Mucosa of descending colon (tissue), 3 donors: ENCODE measurements around the gene TK1. TPM values are rescaled to one million over a fixed set of nuclear protein-coding genes. Genes with fewer than 3 reads are reported as not detected.

ENCODE experiments used
- ATAC-seq: fragments of 200-7000 bp; cut with Tn5 transposase; one replicate; pipeline ENCODE4 v1.9.1; 2020; ENCODE audit warnings: mild to moderate bottlenecking, moderate library complexity
- DNase-seq, 3 donors: peaks; one replicate each; pipeline ENCODE4 v3.0.0-alpha.2; 2020
- H3K36me3 ChIP-seq: fragments of 200-600 bp; one replicate; pipeline ENCODE4 v1.8.0; 2021; ENCODE audit warnings: low read depth, mild to moderate bottlenecking
- H3K4me1 ChIP-seq: fragments of 200-600 bp; one replicate; pipeline ENCODE4 v1.8.0; 2021; ENCODE audit warnings: low read depth, mild to moderate bottlenecking
- H3K4me3 ChIP-seq: fragments of 200-600 bp; one replicate; pipeline ENCODE4 v1.8.0; 2021; ENCODE audit warnings: mild to moderate bottlenecking
- H3K9me3 ChIP-seq: fragments of 200-600 bp; one replicate; pipeline ENCODE4 v1.8.0; 2021; ENCODE audit warnings: mild to moderate bottlenecking
- CTCF ChIP-seq: fragments of 200-600 bp; IDR thresholded peaks from one replicate; pipeline ENCODE4 v1.8.0; 2022; ENCODE audit warnings: antibody characterized with exemption, mild to moderate bottlenecking
- intact Hi-C, 2 donors: fragments of 100-400 bp; cut with DNase I in 1 of 2; cut with micrococcal nuclease in 1 of 2; formaldehyde crosslinking; loops; one replicate each; pipeline versions ENCODE4 v1.11.0 to v1.11.1; 2022; cut with DNase I, micrococcal nuclease
- total RNA-seq, 3 donors: library from RNA; stranded (reverse); fragmentation: NEBNext Ultra II Directional in 2 of 3; extraction: Animal tissue kit (Norgen Biotek cat#: 25700) in 2 of 3; gene quantifications; one replicate each; pipeline versions ENCODE4 v1.2.1 to v1.2.4, GENCODE V29; 2021 to 2023
- donor health status: DM: no; HTN: no; CAD: no; lungs with moderate emphysema.
- donor health status: DM: no; HTN: no; CAD: no.
- donor health status: DM: no; HTN: yes; CAD: no.

The TK1 gene
- total RNA-seq, 3 donors from 2014 or later: 8.9 to 46.5 (median 10.2) TPM

GRCh38 chr17:78134899-78135385 is 51.9 kb downstream of the TK1 start:
- intact Hi-C loops: no loop called here
- no peak overlapping the region for H3K4me3 ChIP-seq
- peak in 1 of 3 donors; percentile 37 for DNase-seq
- H3K9me3 ChIP-seq: no peaks in the 10 kb centered on the region
- no peak for TF ChIP-seq CTCF
- H3K36me3 ChIP-seq: no peaks in the 10 kb centered on the region
- no peak for ATAC-seq
- H3K4me1 ChIP-seq: peaks cover 35% of the 10 kb centered on the region

- Histone ChIP-seq H3K9me3 (no peaks in the 10 kb centered on the region), H3K4me3 (no peak overlapping the region), H3K4me1 (peaks cover 39% of the 10 kb centered on the region), H3K36me3 (no peaks in the 10 kb centered on the region)
- intact Hi-C loops: no loop called here
- DNase-seq (peak; percentile 79 to 89 (median 83)), ATAC-seq (peak; percentile 52)
- peak; percentile 14 for TF ChIP-seq CTCF
Measured at GRCh38 chr17:78133971-78134898, 52.6 kb downstream of the TK1 start.

- Histone ChIP-seq H3K4me1 (peaks cover 40% of the 10 kb centered on the region), H3K9me3 (no peaks in the 10 kb centered on the region), H3K4me3 (no peak overlapping the region), H3K36me3 (no peaks in the 10 kb centered on the region)
- no peak for DNase-seq
- intact Hi-C loops: no loop called here
- no peak for ATAC-seq
- TF ChIP-seq CTCF: no peak
Measured at GRCh38 chr17:78133179-78133951, 53.5 kb downstream of the TK1 start.

GRCh38 chr17:78132767-78133178 is 54.1 kb downstream of the TK1 start:
- no peak for ATAC-seq
- H3K36me3 ChIP-seq: no peaks in the 10 kb centered on the region
- no peak overlapping the region for H3K4me3 ChIP-seq
- peaks cover 40% of the 10 kb centered on the region for H3K4me1 ChIP-seq
- intact Hi-C loops: no loop called here
- DNase-seq: no peak
- no peaks in the 10 kb centered on the region for H3K9me3 ChIP-seq
- TF ChIP-seq CTCF: no peak

- peak; percentile 36 for ATAC-seq
- peak; percentile 67 to 94 (median 82) for DNase-seq
- TF ChIP-seq CTCF: no peak
- H3K36me3 ChIP-seq: no peaks in the 10 kb centered on the region
- no peak overlapping the region for H3K4me3 ChIP-seq
- intact Hi-C loops: no loop called here
- H3K4me1 ChIP-seq: peaks cover 39% of the 10 kb centered on the region
- no peaks in the 10 kb centered on the region for H3K9me3 ChIP-seq
Measured at GRCh38 chr17:78132084-78132676, 54.7 kb downstream of the TK1 start.
